Bone marrow (tissue), 2 donors: ENCODE measurements around the gene CNNM4.

Source experiments
- DNase-seq, 2 donors: peaks; one replicate each; lab custom pipeline; 2025; lab: John Stamatoyannopoulos, UW

Gene CNNM4

GRCh38 chr2:96859099-96859649, 98.5 kb downstream of the CNNM4 start:
- no peak for DNase-seq

DNA sequence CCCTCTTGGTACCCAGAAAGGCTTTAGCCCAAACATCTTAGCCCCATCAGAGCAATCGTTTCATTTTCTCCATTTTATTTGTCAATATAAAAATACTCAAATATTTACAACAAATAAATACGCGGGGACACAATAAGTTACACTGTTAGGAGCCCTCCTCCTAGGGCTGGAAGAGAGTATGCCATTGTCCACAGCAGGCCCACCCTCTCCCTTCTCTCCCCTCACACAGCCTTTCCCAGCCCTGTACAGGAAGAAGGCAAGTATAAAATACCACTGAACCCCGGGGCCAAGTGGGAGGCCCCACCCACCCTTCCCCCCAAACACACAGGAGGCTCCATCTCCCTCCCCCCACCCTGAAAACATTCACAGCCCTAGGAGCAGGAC, 99.0 kb downstream of the CNNM4 start:
- no peak for DNase-seq

- peak in 1 of 2 donors; percentile 11 for DNase-seq
Measured at GRCh38 chr2:96860065-96861029, 99.6 kb downstream of the CNNM4 start.

GRCh38 chr2:96861074-96861473, 100.4 kb downstream of the CNNM4 start:
- DNase-seq = no peak
